Astrocyte (in vitro differentiated cells and primary cell): ENCODE measurements around the gene KCNAB1. TPM values are rescaled to one million over a fixed set of nuclear protein-coding genes. Genes with fewer than 3 reads are reported as not detected.
A peak's percentile ranks its signal among the peaks of the same experiment; 100 is the strongest.

ENCODE experiments used
- DNase-seq: peaks from one replicate; pipeline ENCODE4 v3.0.0-alpha.2; 2010; ENCODE audit warnings: low read depth
- FAIRE-seq: peaks from 2 replicates; lab custom pipeline; 2011; peaks lifted over from hg19 to GRCh38; lab: Jason Lieb, UNC
- H2AFZ ChIP-seq: 2 replicates; pipeline ENCODE4 v1.6.0; 2012; ENCODE audit warnings: low read depth, low read length, inconsistent platforms
- H3K27ac ChIP-seq: 2 replicates; pipeline ENCODE4 v1.5.1; 2011; ENCODE audit warnings: low read depth, low read length, inconsistent platforms
- H3K27me3 ChIP-seq: 2 replicates; pipeline ENCODE4 v1.6.0; 2011; ENCODE audit warnings: low read length, inconsistent platforms; ENCODE audit not compliant: insufficient read depth
- H3K36me3 ChIP-seq: 2 replicates; pipeline ENCODE4 v1.5.1; 2011; ENCODE audit warnings: low read length, inconsistent platforms; ENCODE audit not compliant: insufficient read depth
- H3K4me1 ChIP-seq: 2 replicates; pipeline ENCODE4 v1.5.1; 2011; ENCODE audit warnings: low read length, inconsistent platforms; ENCODE audit not compliant: insufficient read depth
- H3K4me2 ChIP-seq: 2 replicates; pipeline ENCODE4 v1.6.0; 2012; ENCODE audit warnings: low read length, inconsistent platforms
- H3K4me3 ChIP-seq: 2 replicates; pipeline ENCODE4 v1.5.1; 2011; ENCODE audit warnings: low read depth, mild to moderate bottlenecking, low read length, inconsistent platforms; ENCODE audit not compliant: insufficient read depth
- H3K79me2 ChIP-seq: 2 replicates; pipeline ENCODE4 v1.6.0; 2012; ENCODE audit warnings: mild to moderate bottlenecking, low read length, inconsistent platforms; ENCODE audit not compliant: insufficient read depth
- H3K9ac ChIP-seq: 2 replicates; pipeline ENCODE4 v1.6.0; 2012; ENCODE audit warnings: mild to moderate bottlenecking, low read length, inconsistent platforms
- H3K9me3 ChIP-seq: 2 replicates; pipeline ENCODE4 v1.5.1; 2012; ENCODE audit warnings: low read depth, mild to moderate bottlenecking, low read length, inconsistent platforms; ENCODE audit not compliant: insufficient read depth
- H4K20me1 ChIP-seq: 2 replicates; pipeline ENCODE4 v1.6.0; 2012; ENCODE audit warnings: low read length, inconsistent platforms; ENCODE audit not compliant: insufficient read depth
- H3K27ac Mint-ChIP-seq: one replicate; pipeline ENCODE4 v1.8.0; 2021; ENCODE audit warnings: mild to moderate bottlenecking, mixed read lengths; ENCODE audit not compliant: unreplicated experiment
- H3K27me3 Mint-ChIP-seq: one replicate; pipeline ENCODE4 v1.8.0; 2021; ENCODE audit warnings: low read depth, mixed read lengths; ENCODE audit not compliant: unreplicated experiment
- H3K36me3 Mint-ChIP-seq: one replicate; pipeline ENCODE4 v1.8.0; 2021; ENCODE audit warnings: low read depth, mixed read lengths; ENCODE audit not compliant: unreplicated experiment
- H3K4me1 Mint-ChIP-seq: one replicate; pipeline ENCODE4 v1.8.0; 2021; ENCODE audit warnings: low read depth, mixed read lengths; ENCODE audit not compliant: unreplicated experiment
- H3K4me3 Mint-ChIP-seq: one replicate; pipeline ENCODE4 v1.8.0; 2021; ENCODE audit warnings: mild to moderate bottlenecking, moderate library complexity, mixed read lengths; ENCODE audit not compliant: unreplicated experiment
- H3K9me3 Mint-ChIP-seq: one replicate; pipeline ENCODE4 v1.8.0; 2021; ENCODE audit warnings: mild to moderate bottlenecking, mixed read lengths; ENCODE audit not compliant: unreplicated experiment
- CTCF ChIP-seq: IDR thresholded peaks from 2 replicates; pipeline ENCODE4 v1.5.1; 2011; ENCODE audit warnings: low read depth, mild to moderate bottlenecking, inconsistent platforms, low read length, moderate library complexity; ENCODE audit not compliant: insufficient read depth
- EZH2 ChIP-seq: IDR thresholded peaks from 2 replicates; pipeline ENCODE4 v1.6.1; 2012; ENCODE audit warnings: mild to moderate bottlenecking, low read length, inconsistent platforms; ENCODE audit not compliant: insufficient read depth
- total RNA-seq: library from RNA; stranded (reverse); gene quantifications from 2 replicates; pipeline ENCODE4 v1.2.1, GENCODE V29; 2021

Gene KCNAB1
- total RNA-seq, 1 donor from 2014 or later, result 0.30 TPM

GRCh38 chr3:156449710-156450574 is 329.6 kb downstream of the KCNAB1 start:
- peaks cover 2% of the 10 kb centered on the region for H3K27me3 ChIP-seq
- no peaks in the 10 kb centered on the region for H3K36me3 ChIP-seq
- FAIRE-seq, result peak; percentile 56
- Mint-ChIP-seq H3K9me3 (no peaks in the 10 kb centered on the region), H3K4me3 (no peak overlapping the region), H3K27me3 (peaks cover 2% of the 10 kb centered on the region), H3K27ac (no peak overlapping the region), H3K36me3 (no peaks in the 10 kb centered on the region), H3K4me1 (no peaks in the 10 kb centered on the region)
- no peak overlapping the region for H3K9ac ChIP-seq
- no peaks in the 10 kb centered on the region for H4K20me1 ChIP-seq
- H2AFZ ChIP-seq, result no peak overlapping the region
- H3K4me3 ChIP-seq, result no peak overlapping the region
- H3K79me2 ChIP-seq, result no peaks in the 10 kb centered on the region
- DNase-seq, result peak; percentile 17
- no peak overlapping the region for H3K4me2 ChIP-seq
- no peaks in the 10 kb centered on the region for H3K4me1 ChIP-seq
- no peak overlapping the region for H3K27ac ChIP-seq
- no peaks in the 10 kb centered on the region for H3K9me3 ChIP-seq
- TF ChIP-seq EZH2 (no peak), CTCF (peak; percentile 72)

- Histone ChIP-seq H3K79me2 (no peaks in the 10 kb centered on the region), H2AFZ (no peak overlapping the region), H4K20me1 (no peaks in the 10 kb centered on the region), H3K27me3 (no peaks in the 10 kb centered on the region), H3K4me3 (no peak overlapping the region), H3K27ac (no peak overlapping the region), H3K4me1 (peaks cover 6% of the 10 kb centered on the region), H3K36me3 (no peaks in the 10 kb centered on the region), H3K9ac (no peak overlapping the region), H3K9me3 (no peaks in the 10 kb centered on the region), H3K4me2 (no peak overlapping the region)
- no peaks in the 10 kb centered on the region for H3K36me3 Mint-ChIP-seq
- H3K4me1 Mint-ChIP-seq, result peaks cover 5% of the 10 kb centered on the region
- H3K27ac Mint-ChIP-seq, result peak overlapping the region; percentile 66
- DNase-seq (no peak), FAIRE-seq (no peak)
- H3K9me3 Mint-ChIP-seq, result no peaks in the 10 kb centered on the region
- no peaks in the 10 kb centered on the region for H3K27me3 Mint-ChIP-seq
- no peak overlapping the region for H3K4me3 Mint-ChIP-seq
- no peak for TF ChIP-seq CTCF
- TF ChIP-seq EZH2, result no peak
These were observed 335.5 kb downstream of the KCNAB1 start for GRCh38 chr3:156455839-156456238.

GRCh38 chr3:156456771-156457224 is 336.4 kb downstream of the KCNAB1 start:
- FAIRE-seq, result no peak
- H2AFZ ChIP-seq, result peak overlapping the region; percentile 90
- H3K4me3 Mint-ChIP-seq, result no peak overlapping the region

More at GRCh38 chr3:156456771-156457224, 336.4 kb downstream of the KCNAB1 start:
- Histone ChIP-seq H3K27me3 (no peaks in the 10 kb centered on the region), H3K4me3 (no peak overlapping the region), H3K4me2 (peak overlapping the region; percentile 24), H3K27ac (peak overlapping the region; percentile 8), H3K79me2 (no peaks in the 10 kb centered on the region), H3K4me1 (peaks cover 6% of the 10 kb centered on the region), H4K20me1 (no peaks in the 10 kb centered on the region), H3K9me3 (no peaks in the 10 kb centered on the region), H3K9ac (peak overlapping the region; percentile 6), H3K36me3 (no peaks in the 10 kb centered on the region)
- H3K36me3 Mint-ChIP-seq, result no peaks in the 10 kb centered on the region
- DNase-seq, result peak; percentile 68
- peaks cover 5% of the 10 kb centered on the region for H3K4me1 Mint-ChIP-seq
- TF ChIP-seq CTCF, result no peak
- TF ChIP-seq EZH2, result no peak
- no peaks in the 10 kb centered on the region for H3K9me3 Mint-ChIP-seq
- H3K27me3 Mint-ChIP-seq, result no peaks in the 10 kb centered on the region
- H3K27ac Mint-ChIP-seq, result peak overlapping the region; percentile 94
